Endodermal cell (in vitro differentiated cells): ENCODE results near the gene ANAPC5. TPM values are rescaled to one million over a fixed set of nuclear protein-coding genes. Genes with fewer than 3 reads are reported as not detected.

Experiments
- DNase-seq: peaks from one replicate; pipeline ENCODE4 v3.0.0-alpha.2; 2017
- H3K27ac ChIP-seq: 2 replicates; pipeline ENCODE4 v1.5.1; 2013; ENCODE audit warnings: mild to moderate bottlenecking, low read depth, low read length, moderate library complexity
- H3K27me3 ChIP-seq: 2 replicates; pipeline ENCODE4 v1.6.1; 2013; ENCODE audit warnings: mild to moderate bottlenecking, low read length, moderate library complexity; ENCODE audit not compliant: insufficient read depth, control insufficient read depth, poor library complexity, severe bottlenecking
- H3K36me3 ChIP-seq: 2 replicates; pipeline ENCODE4 v1.7.0; 2013; ENCODE audit warnings: mild to moderate bottlenecking, low read length, moderate library complexity; ENCODE audit not compliant: control insufficient read depth, insufficient read depth
- H3K4me1 ChIP-seq: one replicate; pipeline ENCODE4 v1.7.0; 2013; ENCODE audit warnings: low read length; ENCODE audit not compliant: control insufficient read depth, insufficient read depth
- H3K4me3 ChIP-seq: 2 replicates; pipeline ENCODE4 v1.5.1; 2013; ENCODE audit warnings: mild to moderate bottlenecking, low read length, moderate library complexity
- H3K9ac ChIP-seq: 2 replicates; pipeline ENCODE4 v1.6.1; 2013; ENCODE audit warnings: mild to moderate bottlenecking, low read length, moderate library complexity; ENCODE audit not compliant: poor library complexity, severe bottlenecking; ENCODE audit errors: extremely low read depth
- H3K9me3 ChIP-seq: 2 replicates; pipeline ENCODE4 v1.6.1; 2013; ENCODE audit warnings: mild to moderate bottlenecking, low read length, moderate library complexity; ENCODE audit not compliant: control insufficient read depth
- H3K27ac Mint-ChIP-seq: 2 replicates; pipeline ENCODE4 v1.8.0; 2020; ENCODE audit warnings: mixed read lengths
- H3K27me3 Mint-ChIP-seq: 2 replicates; pipeline ENCODE4 v1.8.0; 2021; ENCODE audit warnings: mild to moderate bottlenecking, mixed read lengths; ENCODE audit not compliant: insufficient read depth
- H3K36me3 Mint-ChIP-seq: 2 replicates; pipeline ENCODE4 v1.8.0; 2020; ENCODE audit warnings: low read depth, mixed read lengths
- H3K4me1 Mint-ChIP-seq: 2 replicates; pipeline ENCODE4 v1.8.0; 2020; ENCODE audit warnings: mixed read lengths
- H3K4me3 Mint-ChIP-seq: 2 replicates; pipeline ENCODE4 v1.8.0; 2020; ENCODE audit warnings: mild to moderate bottlenecking, moderate library complexity, mixed read lengths
- H3K9me3 Mint-ChIP-seq: 2 replicates; pipeline ENCODE4 v1.8.0; 2020; ENCODE audit warnings: mild to moderate bottlenecking, mixed read lengths
- CTCF ChIP-seq: fragments of 200-600 bp; sonication (generic); conservative IDR thresholded peaks from 2 replicates; pipeline ENCODE4 v1.5.0; 2021; ENCODE audit warnings: antibody characterized with exemption, mild to moderate bottlenecking
- WGBS, 2 experiments: methylation state at CpG; one replicate each; pipeline versions ENCODE4 v1.1.5 to v1.1.7; 2013; ENCODE audit warnings: missing lambda C conversion rate in 2 of 2, mixed read lengths in 1 of 2; ENCODE audit not compliant: insufficient coverage in 1 of 2, insufficient read length in 1 of 2; 5-methylcytosine and 5-hydroxymethylcytosine counted together
- total RNA-seq, 2 donors: library from RNA; stranded (reverse); fragmentation: NEBNext Ultra II Directional in 1 of 2; extraction: Animal tissue kit (Norgen Biotek cat#: 25700) in 1 of 2; gene quantifications; 2 replicates in 1 of 2; 3 replicates in 1 of 2; pipeline ENCODE4 v1.2.1, GENCODE V29; 2021

Gene ANAPC5
- total RNA-seq, 2 donors from 2014 or later: 87.7 to 111 TPM

- H3K9ac ChIP-seq: no peak overlapping the region
- H3K27me3 ChIP-seq: no peaks in the 10 kb centered on the region
- peaks cover 8% of the 10 kb centered on the region for H3K4me1 ChIP-seq
- no peak overlapping the region for H3K27ac ChIP-seq
- Mint-ChIP-seq H3K27me3 (no peaks in the 10 kb centered on the region), H3K36me3 (peaks cover 46% of the 10 kb centered on the region), H3K27ac (peak overlapping the region; percentile 26), H3K9me3 (no peaks in the 10 kb centered on the region), H3K4me3 (peak overlapping the region; percentile 6), H3K4me1 (peaks cover 20% of the 10 kb centered on the region)
- 72 to 88% methylated on average over 6 to 10 of the region's 10 CpGs for WGBS, 2 experiments
- H3K4me3 ChIP-seq: no peak overlapping the region
- no peaks in the 10 kb centered on the region for H3K9me3 ChIP-seq
- peaks cover 16% of the 10 kb centered on the region for H3K36me3 ChIP-seq
- TF ChIP-seq CTCF: no peak
- DNase-seq: peak; percentile 66
Measured at GRCh38 chr12:121288158-121288845, 63.9 kb downstream of the ANAPC5 start.

GRCh38 chr12:121287267-121287954, 64.8 kb downstream of the ANAPC5 start:
- WGBS, 2 experiments: 95 to 98% methylated on average over 6 to 10 of the region's 10 CpGs
- Histone ChIP-seq H3K4me3 (no peak overlapping the region), H3K4me1 (peaks cover 11% of the 10 kb centered on the region), H3K27me3 (no peaks in the 10 kb centered on the region), H3K9ac (no peak overlapping the region), H3K27ac (no peak overlapping the region), H3K9me3 (no peaks in the 10 kb centered on the region), H3K36me3 (peaks cover 11% of the 10 kb centered on the region)
- Mint-ChIP-seq H3K36me3 (peaks cover 40% of the 10 kb centered on the region), H3K27me3 (no peaks in the 10 kb centered on the region), H3K27ac (no peak overlapping the region), H3K4me3 (no peak overlapping the region), H3K4me1 (peaks cover 21% of the 10 kb centered on the region), H3K9me3 (no peaks in the 10 kb centered on the region)
- TF ChIP-seq CTCF: no peak
- DNase-seq: no peak

- H3K9me3 Mint-ChIP-seq: no peaks in the 10 kb centered on the region
- H3K4me1 Mint-ChIP-seq: peaks cover 28% of the 10 kb centered on the region
- no peak overlapping the region for H3K4me3 Mint-ChIP-seq
- no peak overlapping the region for H3K9ac ChIP-seq
- H3K36me3 Mint-ChIP-seq: peaks cover 34% of the 10 kb centered on the region
- H3K27ac Mint-ChIP-seq: no peak overlapping the region
- no peak for DNase-seq
- peaks cover 8% of the 10 kb centered on the region for H3K36me3 ChIP-seq
- no peak for TF ChIP-seq CTCF
- peaks cover 11% of the 10 kb centered on the region for H3K4me1 ChIP-seq
- 83 to 100% methylated on average over 1 of the region's 1 CpG for WGBS, 2 experiments
- no peaks in the 10 kb centered on the region for H3K9me3 ChIP-seq
- no peaks in the 10 kb centered on the region for H3K27me3 Mint-ChIP-seq
- no peaks in the 10 kb centered on the region for H3K27me3 ChIP-seq
- no peak overlapping the region for H3K27ac ChIP-seq
- no peak overlapping the region for H3K4me3 ChIP-seq
Measured at GRCh38 chr12:121285856-121286255, 66.4 kb downstream of the ANAPC5 start.
